ENCODE measurements around the gene SUZ12. TPM values are rescaled to one million over a fixed set of nuclear protein-coding genes. Genes with fewer than 3 reads are reported as not detected.

Gene SUZ12
- total and polyA plus RNA-seq, 2 of the 4 experiments (the other 2 are of a cell fraction): 12.2 to 12.3 TPM

DNA sequence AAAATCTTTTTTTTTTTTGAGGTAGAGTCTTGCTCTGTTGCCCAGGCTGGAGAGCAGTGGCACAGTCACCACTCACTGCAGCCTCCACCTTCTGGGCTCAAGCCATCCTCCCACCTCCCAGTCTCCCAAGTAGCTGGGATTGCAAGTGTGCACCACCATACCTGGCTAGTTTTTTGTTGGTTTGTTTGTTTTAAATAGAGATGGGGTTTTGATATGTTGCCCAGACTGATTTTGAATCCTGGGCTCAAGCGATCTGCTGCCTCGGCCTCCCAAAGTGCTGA is 72.4 kb downstream of the SUZ12 start:
- H4K91ac ChIP-seq (ENCODE audit: insufficient read depth, low read depth, low read length): no peak overlapping the region
- no peak overlapping the region for H3K4ac ChIP-seq (ENCODE audit: low read depth, low read length)
- H3K56ac ChIP-seq (ENCODE audit: extremely low read depth, insufficient read depth, low read length): no peak overlapping the region
- no peak overlapping the region for H3K4me3 ChIP-seq (ENCODE audit: insufficient read depth, low read depth, low read length)
- dilution Hi-C loops (cut with HindIII; ENCODE audit: low sequenced_read_pairs, unreplicated experiment): no loop called here
- DNase-seq (no peak), ATAC-seq (ENCODE audit: low read depth) (no peak)
- in situ Hi-C loops (cut with MboI; ENCODE audit: low sequenced_read_pairs): loop anchor here (5.0 kb wide), 1 partner anchor 123 kb away; no protein-coding TSS in a partner anchor
- no peaks in the 10 kb centered on the region for H3K9me3 ChIP-seq (ENCODE audit: control insufficient read depth, insufficient read depth, low read length)
- no peak overlapping the region for H3K9ac ChIP-seq (ENCODE audit: low read depth, low read length)
- TF ChIP-seq FOS (IDR thresholded peaks at IDR 0.05; ENCODE audit: low read depth, low read length) (no peak), SMC3 (IDR thresholded peaks at IDR 0.05; ENCODE audit: low read depth, low read length) (no peak), MAZ (IDR thresholded peaks at IDR 0.05; ENCODE audit: borderline replicate concordance, low read depth, low read length) (no peak), CHD1 (IDR thresholded peaks at IDR 0.05; ENCODE audit: low read depth, low read length) (no peak), MAFK (IDR thresholded peaks at IDR 0.05; ENCODE audit: low read depth, low read length) (no peak), MXI1 (IDR thresholded peaks at IDR 0.05; ENCODE audit: borderline replicate concordance, low read depth, low read length) (no peak), RCOR1 (IDR thresholded peaks at IDR 0.05; ENCODE audit: insufficient replicate concordance, low read length) (no peak), CEBPB (IDR thresholded peaks at IDR 0.05; ENCODE audit: low read depth, low read length) (no peak), RAD21 (IDR thresholded peaks at IDR 0.05; ENCODE audit: low read length) (no peak), POLR2A (IDR thresholded peaks at IDR 0.05; ENCODE audit: low read depth, low read length) (no peak)
- TF ChIP-seq, protein P1, sequence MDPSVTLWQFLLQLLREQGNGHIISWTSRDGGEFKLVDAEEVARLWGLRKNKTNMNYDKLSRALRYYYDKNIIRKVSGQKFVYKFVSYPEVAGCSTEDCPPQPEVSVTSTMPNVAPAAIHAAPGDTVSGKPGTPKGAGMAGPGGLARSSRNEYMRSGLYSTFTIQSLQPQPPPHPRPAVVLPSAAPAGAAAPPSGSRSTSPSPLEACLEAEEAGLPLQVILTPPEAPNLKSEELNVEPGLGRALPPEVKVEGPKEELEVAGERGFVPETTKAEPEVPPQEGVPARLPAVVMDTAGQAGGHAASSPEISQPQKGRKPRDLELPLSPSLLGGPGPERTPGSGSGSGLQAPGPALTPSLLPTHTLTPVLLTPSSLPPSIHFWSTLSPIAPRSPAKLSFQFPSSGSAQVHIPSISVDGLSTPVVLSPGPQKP (IDR thresholded peaks at IDR 0.05; ENCODE audit: borderline replicate concordance, low read depth, low read length): no peak
- TF ChIP-seq, protein P2, sequence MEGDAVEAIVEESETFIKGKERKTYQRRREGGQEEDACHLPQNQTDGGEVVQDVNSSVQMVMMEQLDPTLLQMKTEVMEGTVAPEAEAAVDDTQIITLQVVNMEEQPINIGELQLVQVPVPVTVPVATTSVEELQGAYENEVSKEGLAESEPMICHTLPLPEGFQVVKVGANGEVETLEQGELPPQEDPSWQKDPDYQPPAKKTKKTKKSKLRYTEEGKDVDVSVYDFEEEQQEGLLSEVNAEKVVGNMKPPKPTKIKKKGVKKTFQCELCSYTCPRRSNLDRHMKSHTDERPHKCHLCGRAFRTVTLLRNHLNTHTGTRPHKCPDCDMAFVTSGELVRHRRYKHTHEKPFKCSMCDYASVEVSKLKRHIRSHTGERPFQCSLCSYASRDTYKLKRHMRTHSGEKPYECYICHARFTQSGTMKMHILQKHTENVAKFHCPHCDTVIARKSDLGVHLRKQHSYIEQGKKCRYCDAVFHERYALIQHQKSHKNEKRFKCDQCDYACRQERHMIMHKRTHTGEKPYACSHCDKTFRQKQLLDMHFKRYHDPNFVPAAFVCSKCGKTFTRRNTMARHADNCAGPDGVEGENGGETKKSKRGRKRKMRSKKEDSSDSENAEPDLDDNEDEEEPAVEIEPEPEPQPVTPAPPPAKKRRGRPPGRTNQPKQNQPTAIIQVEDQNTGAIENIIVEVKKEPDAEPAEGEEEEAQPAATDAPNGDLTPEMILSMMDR (conservative IDR thresholded peaks at IDR 0.05; ENCODE audit: low read depth, low read length): no peak
- TF ChIP-seq, protein P3, sequence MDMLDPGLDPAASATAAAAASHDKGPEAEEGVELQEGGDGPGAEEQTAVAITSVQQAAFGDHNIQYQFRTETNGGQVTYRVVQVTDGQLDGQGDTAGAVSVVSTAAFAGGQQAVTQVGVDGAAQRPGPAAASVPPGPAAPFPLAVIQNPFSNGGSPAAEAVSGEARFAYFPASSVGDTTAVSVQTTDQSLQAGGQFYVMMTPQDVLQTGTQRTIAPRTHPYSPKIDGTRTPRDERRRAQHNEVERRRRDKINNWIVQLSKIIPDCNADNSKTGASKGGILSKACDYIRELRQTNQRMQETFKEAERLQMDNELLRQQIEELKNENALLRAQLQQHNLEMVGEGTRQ (IDR thresholded peaks at IDR 0.05; ENCODE audit: low read depth, low read length): no peak
- no peak overlapping the region for H2BK120ac ChIP-seq (ENCODE audit: low read depth, low read length)
- H2AK9ac ChIP-seq (replicated peaks; ENCODE audit: low read depth, low read length, poor library complexity): no peak overlapping the region
- no peak overlapping the region for H2BK20ac ChIP-seq (ENCODE audit: low read depth, low read length)
- no TSS peak for BruUV-seq (replicated peaks)
- peaks cover 9 to 36% of the 10 kb centered on the region in 2 experiments; a peak in 3 of 4 replicates for H3K79me1 ChIP-seq (ENCODE audit: low read depth in 1 of 2, low read length in 2 of 2)
- no CpG with 5 or more reads among the region's 2 CpGs for WGBS, 2 experiments (ENCODE audit: extremely low coverage in 2 of 2, insufficient read length in 1 of 2)
- no peak overlapping the region for H3K23ac ChIP-seq (ENCODE audit: low read depth, low read length)
- no peak overlapping the region for H3K18ac ChIP-seq (ENCODE audit: low read depth, low read length)
- no peak overlapping the region for H3K27ac ChIP-seq (ENCODE audit: insufficient read depth, low read length)
- H4K8ac ChIP-seq (ENCODE audit: low read depth in 2 of 2, low read length in 2 of 2): no peak overlapping the region
- no peak overlapping the region for H2BK5ac ChIP-seq (ENCODE audit: low read depth, low read length, poor library complexity, severe bottlenecking)
- no peaks in the 10 kb centered on the region for H3K9me1 ChIP-seq (ENCODE audit: insufficient read depth, low read length)
- H3K27me3 ChIP-seq (ENCODE audit: control insufficient read depth, insufficient read depth, low read length): no peaks in the 10 kb centered on the region
- H2AFZ ChIP-seq (replicated peaks; ENCODE audit: low read length, poor library complexity): no peak overlapping the region
- no peak overlapping the region for H2BK15ac ChIP-seq (ENCODE audit: low read depth, low read length)
- no peak overlapping the region for H4K5ac ChIP-seq (ENCODE audit: low read depth, low read length)
- no peaks in the 10 kb centered on the region for H3K4me1 ChIP-seq (ENCODE audit: control insufficient read depth, insufficient read depth, low read length)
- H3K4me2 ChIP-seq (ENCODE audit: low read depth, low read length): no peak overlapping the region
- H2AK5ac ChIP-seq (ENCODE audit: low read depth, low read length): no peak overlapping the region
- no peak overlapping the region for H3K14ac ChIP-seq (replicated peaks; ENCODE audit: low read depth, low read length)
- H4K20me1 ChIP-seq (ENCODE audit: insufficient read depth, low read length): no peaks in the 10 kb centered on the region; the same call in 1 of the 2 replicates
- intact Hi-C loops (cut with micrococcal nuclease): loop anchor here (5.0 kb wide), 1 partner anchor 308 kb away; no protein-coding TSS in a partner anchor
- ChIA-PET CTCF (interaction anchor here (1.0 kb wide), 1 partner anchor 9 kb away, joined by 6 read pairs; no protein-coding TSS in a partner anchor), POLR2A (ENCODE audit: unreplicated experiment) (no interaction called here)
- H3K36me3 ChIP-seq (ENCODE audit: control insufficient read depth, insufficient read depth, low read length): no peaks in the 10 kb centered on the region; the same call in 1 of the 2 replicates

All from IMR-90 (cell line).